OCI-LY7 (cell line): ENCODE results near the gene FKBP15. TPM values are rescaled to one million over a fixed set of nuclear protein-coding genes. Genes with fewer than 3 reads are reported as not detected.

Experiments
- BruUV-seq: library from RNA; stranded (reverse); fragments of 400-500 nt; replicated peaks from 2 replicates; lab custom pipeline; 2021; lab: Mats Ljungman, UMichigan
- CTCF ChIA-PET: fragments of 300-600 bp; sonication (Branson Sonifier 250); formaldehyde crosslinking; loops from one replicate; lab custom pipeline; 2022; ENCODE audit warnings: antibody characterized with exemption; ENCODE audit not compliant: unreplicated experiment; lab: Charles Lee
- POLR2A ChIA-PET: fragments of 300-600 bp; sonication (Branson Sonifier 250); formaldehyde crosslinking; loops from one replicate; lab custom pipeline; 2022; ENCODE audit warnings: antibody characterized with exemption; lab: Charles Lee
- DNase-seq: peaks from one replicate; pipeline ENCODE4 v3.0.0-alpha.2; 2015; ENCODE audit warnings: low spot score
- H2AFZ ChIP-seq: fragments of 200-600 bp; sonication (generic), shearing (Covaris generic); 2 replicates; pipeline ENCODE4 v1.6.1; 2014; ENCODE audit warnings: mild to moderate bottlenecking, antibody characterized with exemption, low read length, moderate library complexity
- H3K27ac ChIP-seq: fragments of 200-600 bp; sonication (generic); 2 replicates; pipeline ENCODE4 v1.5.1; 2014; ENCODE audit warnings: mixed run types, low read depth, mild to moderate bottlenecking, moderate library complexity, low read length, inconsistent platforms; ENCODE audit not compliant: poor library complexity, severe bottlenecking
- H3K36me3 ChIP-seq: fragments of 200-600 bp; sonication (generic); 2 replicates; pipeline ENCODE4 v1.6.1; 2014; ENCODE audit warnings: mild to moderate bottlenecking, antibody characterized with exemption, low read length, moderate library complexity, mixed read lengths; ENCODE audit not compliant: insufficient read depth
- H3K4me1 ChIP-seq: fragments of 200-600 bp; sonication (generic); 2 replicates; pipeline ENCODE4 v1.5.1; 2014; ENCODE audit warnings: mild to moderate bottlenecking, low read length; ENCODE audit not compliant: insufficient read depth, poor library complexity, severe bottlenecking
- H3K4me2 ChIP-seq: fragments of 200-600 bp; sonication (generic); 2 replicates; pipeline ENCODE4 v1.6.1; 2014; ENCODE audit warnings: mild to moderate bottlenecking, low read length
- H3K4me3 ChIP-seq: fragments of 200-600 bp; sonication (generic); 2 replicates; pipeline ENCODE4 v1.5.1; 2014; ENCODE audit warnings: mild to moderate bottlenecking, low read depth, low read length; ENCODE audit not compliant: poor library complexity, severe bottlenecking
- H3K79me2 ChIP-seq: fragments of 200-600 bp; sonication (generic); 2 replicates; pipeline ENCODE4 v1.6.1; 2016; ENCODE audit warnings: low read depth, mild to moderate bottlenecking, low read length, moderate library complexity, mixed read lengths; ENCODE audit not compliant: insufficient read depth
- H3K9me2 ChIP-seq: fragments of 200-600 bp; sonication (generic); 2 replicates; pipeline ENCODE4 v1.6.1; 2016; ENCODE audit warnings: mild to moderate bottlenecking, low read length, mixed read lengths; ENCODE audit not compliant: insufficient read depth
- H3K9me3 ChIP-seq: fragments of 200-600 bp; sonication (generic); 2 replicates; pipeline ENCODE4 v1.6.1; 2014; ENCODE audit warnings: mild to moderate bottlenecking, mixed run types, low read length, mixed read lengths
- H4K20me1 ChIP-seq: fragments of 200-600 bp; sonication (generic); 2 replicates; pipeline ENCODE4 v1.6.1; 2014; ENCODE audit warnings: mild to moderate bottlenecking, antibody characterized with exemption, low read length, moderate library complexity, mixed read lengths; ENCODE audit not compliant: insufficient read depth
- EZH2phosphoT487 ChIP-seq: fragments of 200-600 bp; sonication (generic); IDR thresholded peaks from 2 replicates; pipeline ENCODE4 v1.6.1; 2018; ENCODE audit warnings: low read depth, borderline replicate concordance, mild to moderate bottlenecking, mixed run types, antibody characterized with exemption, low read length, moderate library complexity, mixed read lengths
- intact Hi-C: fragments of 100-400 bp; cut with micrococcal nuclease; formaldehyde crosslinking; loops from one replicate; pipeline ENCODE4 v1.10.0; 2022; ENCODE audit not compliant: unreplicated experiment
- total RNA-seq, 2 experiments: library from RNA; depleted of rRNA in 1 of 2; stranded (reverse); fragments of >200 nt in 1 of 2; shearing (Covaris generic) in 1 of 2; gene quantifications; 2 replicates each; pipeline ENCODE4 v1.2.3, GENCODE V29; 2014 to 2022
- TF ChIP-seq, protein P1 (sequence below): fragments of 200-600 bp; sonication (generic); conservative IDR thresholded peaks from 2 replicates; pipeline ENCODE4 v1.5.1; 2014; ENCODE audit warnings: mild to moderate bottlenecking, antibody characterized with exemption, low read length, moderate library complexity, mixed read lengths

The FKBP15 gene
- total RNA-seq, 2 experiments from 2014 or later = 39.9 to 58.0 TPM

DNA sequence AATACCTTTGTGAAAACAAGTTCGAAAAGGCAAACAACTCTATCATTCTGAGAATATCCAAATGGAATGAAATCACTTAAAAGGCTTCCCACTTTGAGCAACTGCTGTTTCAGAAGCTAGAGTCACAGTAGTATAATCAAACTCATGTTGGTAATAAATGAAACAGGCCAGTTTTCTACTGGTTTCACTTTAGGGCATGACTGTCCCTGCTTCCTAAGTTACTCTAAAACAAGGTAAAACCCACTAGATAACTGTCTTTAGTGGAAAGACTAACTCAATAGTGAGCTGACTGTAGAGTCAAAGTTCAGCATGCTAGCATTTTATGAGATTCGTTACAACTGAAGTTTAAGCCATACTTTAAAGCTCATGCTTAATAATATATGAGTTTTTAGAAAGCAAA, 48.3 kb upstream of the FKBP15 start:
- TF ChIP-seq EZH2phosphoT487 = no peak
- TF ChIP-seq, protein P1, sequence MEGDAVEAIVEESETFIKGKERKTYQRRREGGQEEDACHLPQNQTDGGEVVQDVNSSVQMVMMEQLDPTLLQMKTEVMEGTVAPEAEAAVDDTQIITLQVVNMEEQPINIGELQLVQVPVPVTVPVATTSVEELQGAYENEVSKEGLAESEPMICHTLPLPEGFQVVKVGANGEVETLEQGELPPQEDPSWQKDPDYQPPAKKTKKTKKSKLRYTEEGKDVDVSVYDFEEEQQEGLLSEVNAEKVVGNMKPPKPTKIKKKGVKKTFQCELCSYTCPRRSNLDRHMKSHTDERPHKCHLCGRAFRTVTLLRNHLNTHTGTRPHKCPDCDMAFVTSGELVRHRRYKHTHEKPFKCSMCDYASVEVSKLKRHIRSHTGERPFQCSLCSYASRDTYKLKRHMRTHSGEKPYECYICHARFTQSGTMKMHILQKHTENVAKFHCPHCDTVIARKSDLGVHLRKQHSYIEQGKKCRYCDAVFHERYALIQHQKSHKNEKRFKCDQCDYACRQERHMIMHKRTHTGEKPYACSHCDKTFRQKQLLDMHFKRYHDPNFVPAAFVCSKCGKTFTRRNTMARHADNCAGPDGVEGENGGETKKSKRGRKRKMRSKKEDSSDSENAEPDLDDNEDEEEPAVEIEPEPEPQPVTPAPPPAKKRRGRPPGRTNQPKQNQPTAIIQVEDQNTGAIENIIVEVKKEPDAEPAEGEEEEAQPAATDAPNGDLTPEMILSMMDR = no peak
- no peak overlapping the region for H2AFZ ChIP-seq
- H4K20me1 ChIP-seq = peaks cover 5% of the 10 kb centered on the region; the same call in 1 of the 2 replicates
- peaks cover 71% of the 10 kb centered on the region for H3K36me3 ChIP-seq
- no peak for DNase-seq
- H3K27ac ChIP-seq = no peak overlapping the region
- intact Hi-C loops = no loop called here
- POLR2A ChIA-PET = interaction anchor here (1.3 kb wide), 1 partner anchor 134 kb away, joined by 3 read pairs; no protein-coding TSS in a partner anchor
- no peaks in the 10 kb centered on the region for H3K9me2 ChIP-seq
- H3K79me2 ChIP-seq = peaks cover 11% of the 10 kb centered on the region; the same call in 1 of the 2 replicates
- no peaks in the 10 kb centered on the region for H3K9me3 ChIP-seq
- CTCF ChIA-PET = interaction anchor here (1.1 kb wide), 1 partner anchor 141 kb away, joined by 3 read pairs; no protein-coding TSS in a partner anchor
- H3K4me1 ChIP-seq = peaks cover 7% of the 10 kb centered on the region
- H3K4me3 ChIP-seq = no peak overlapping the region
- H3K4me2 ChIP-seq = no peak overlapping the region
- no TSS peak for BruUV-seq

DNA sequence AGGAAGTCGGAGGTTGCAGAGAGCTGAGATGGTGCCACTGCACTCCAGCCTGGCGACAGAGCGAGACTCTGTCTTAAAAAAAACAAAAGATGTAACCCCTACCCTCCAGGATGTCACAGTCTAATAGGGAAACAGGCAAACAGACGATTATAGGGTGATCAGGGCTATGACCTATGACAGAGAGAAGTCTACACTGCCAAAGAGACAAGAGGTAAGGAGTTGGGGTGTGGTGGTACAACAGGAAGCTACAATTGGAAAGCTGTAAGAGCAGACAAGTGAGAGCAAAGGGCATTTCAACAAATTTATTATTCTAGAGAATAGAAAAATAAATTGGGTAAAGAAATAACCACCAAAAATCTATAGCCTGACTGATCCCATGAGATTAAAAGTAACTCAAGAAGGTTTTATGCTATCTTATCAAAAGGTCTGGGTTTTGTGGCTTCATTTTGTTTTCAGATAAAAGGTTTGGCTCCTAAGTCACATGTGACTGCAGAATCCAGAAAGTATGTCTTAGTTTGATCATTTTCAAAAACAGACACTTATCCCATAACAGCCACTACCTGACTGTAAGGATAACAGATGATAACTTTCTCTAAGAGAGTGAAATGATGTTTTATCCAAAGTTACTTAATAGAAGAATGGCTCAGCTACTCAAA, 47.0 kb upstream of the FKBP15 start:
- no peak for DNase-seq
- TF ChIP-seq, protein P1 = no peak
- TF ChIP-seq EZH2phosphoT487 = no peak
- POLR2A ChIA-PET = no interaction called here
- no peaks in the 10 kb centered on the region for H3K79me2 ChIP-seq
- no peak overlapping the region for H3K27ac ChIP-seq
- intact Hi-C loops = no loop called here
- H2AFZ ChIP-seq = no peak overlapping the region
- BruUV-seq = no TSS peak
- no peak overlapping the region for H3K4me3 ChIP-seq
- H3K4me2 ChIP-seq = no peak overlapping the region
- H3K36me3 ChIP-seq = peaks cover 66% of the 10 kb centered on the region
- H3K9me2 ChIP-seq = no peaks in the 10 kb centered on the region
- H4K20me1 ChIP-seq = no peaks in the 10 kb centered on the region
- H3K9me3 ChIP-seq = no peaks in the 10 kb centered on the region
- CTCF ChIA-PET = no interaction called here
- no peaks in the 10 kb centered on the region for H3K4me1 ChIP-seq

DNA sequence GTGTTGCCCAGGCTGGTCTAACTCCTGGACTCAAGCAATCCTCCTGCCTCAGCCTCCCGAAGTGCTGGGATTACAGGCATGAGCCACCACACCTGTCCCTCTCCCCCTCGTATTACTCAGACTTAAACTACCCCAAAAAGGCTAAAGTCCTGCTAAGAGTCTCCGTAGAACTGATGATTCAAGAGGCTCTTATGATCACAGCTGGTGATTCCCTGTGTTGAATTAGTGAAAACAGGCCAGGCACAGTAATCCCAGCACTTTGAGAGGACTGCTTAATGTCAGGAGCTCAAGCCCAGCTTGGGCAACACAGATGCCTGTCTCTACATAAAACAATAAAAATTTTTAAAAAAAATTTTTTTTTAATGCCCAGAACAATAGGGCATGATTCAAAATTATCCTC, 45.1 kb upstream of the FKBP15 start:
- Histone ChIP-seq H3K36me3 (peaks cover 54% of the 10 kb centered on the region), H2AFZ (no peak overlapping the region), H3K4me3 (no peak overlapping the region), H3K4me1 (no peaks in the 10 kb centered on the region), H3K9me2 (no peaks in the 10 kb centered on the region), H4K20me1 (no peaks in the 10 kb centered on the region), H3K79me2 (no peaks in the 10 kb centered on the region), H3K27ac (no peak overlapping the region), H3K9me3 (no peaks in the 10 kb centered on the region), H3K4me2 (no peak overlapping the region)
- ChIA-PET CTCF (no interaction called here), POLR2A (interaction anchor here (1.2 to 2.0 kb wide), 2 partner anchors 9 to 12 kb away, joined by 3 to 4 read pairs; no protein-coding TSS in a partner anchor)
- intact Hi-C loops = no loop called here
- BruUV-seq = no TSS peak
- TF ChIP-seq, protein P1 = no peak
- TF ChIP-seq EZH2phosphoT487 = no peak
- DNase-seq = no peak
